Stimulated activated CD8-positive, alpha-beta memory T cell treated with anti-CD3 and anti-CD28 coated beads, Interleukin-7, amount 100 ng/mL, for 24 hours (primary cell): ENCODE results near the gene KCNJ1.

Experiments
- DNase-seq: peaks from one replicate; pipeline ENCODE4 v3.0.0-alpha.2; 2020; ENCODE audit warnings: low read depth

Gene KCNJ1

GRCh38 chr11:128848815-128849455 is 18.2 kb downstream of the KCNJ1 start:
- DNase-seq: peak; percentile 49

DNA sequence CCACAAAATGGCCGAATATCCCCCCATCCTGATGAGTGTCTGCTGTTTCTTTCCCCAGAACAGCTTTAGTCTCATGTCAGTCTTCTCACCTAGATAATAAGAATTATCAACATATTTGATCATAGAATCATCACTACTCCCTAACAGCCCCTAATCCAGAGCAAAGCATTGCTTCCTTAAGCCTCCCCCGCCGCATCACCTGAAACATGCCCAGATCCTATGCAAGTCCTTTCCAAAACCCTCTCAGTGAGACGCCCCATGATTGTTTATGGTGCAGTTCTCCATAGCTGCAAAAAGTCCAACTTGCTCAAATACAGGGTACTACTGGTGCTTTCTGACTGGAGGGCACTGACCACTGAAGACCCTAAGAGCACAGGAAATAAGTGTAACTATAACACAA is 20.1 kb downstream of the KCNJ1 start:
- no peak for DNase-seq

DNA sequence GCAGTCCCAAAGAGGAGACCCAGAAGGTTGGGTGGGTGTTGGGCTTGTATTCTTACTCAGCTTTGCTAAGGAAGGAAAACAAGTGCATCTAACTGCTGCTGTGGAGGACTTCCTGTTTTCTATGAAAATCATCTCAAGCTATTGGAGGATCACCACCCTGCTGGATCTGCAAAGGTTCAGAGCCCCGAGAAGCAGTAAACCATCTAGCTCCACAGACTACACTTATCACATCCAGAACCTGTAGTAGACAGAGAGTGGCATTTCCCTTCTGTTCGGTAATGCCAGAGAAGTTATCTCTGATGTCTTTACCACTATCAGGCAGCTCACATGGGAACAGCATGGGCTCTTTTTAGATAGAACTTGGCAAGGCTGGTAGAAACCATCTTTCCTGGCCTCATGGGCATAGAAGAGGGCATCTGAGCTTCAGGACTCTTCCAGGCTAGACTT is 21.7 kb downstream of the KCNJ1 start:
- DNase-seq: no peak

DNA sequence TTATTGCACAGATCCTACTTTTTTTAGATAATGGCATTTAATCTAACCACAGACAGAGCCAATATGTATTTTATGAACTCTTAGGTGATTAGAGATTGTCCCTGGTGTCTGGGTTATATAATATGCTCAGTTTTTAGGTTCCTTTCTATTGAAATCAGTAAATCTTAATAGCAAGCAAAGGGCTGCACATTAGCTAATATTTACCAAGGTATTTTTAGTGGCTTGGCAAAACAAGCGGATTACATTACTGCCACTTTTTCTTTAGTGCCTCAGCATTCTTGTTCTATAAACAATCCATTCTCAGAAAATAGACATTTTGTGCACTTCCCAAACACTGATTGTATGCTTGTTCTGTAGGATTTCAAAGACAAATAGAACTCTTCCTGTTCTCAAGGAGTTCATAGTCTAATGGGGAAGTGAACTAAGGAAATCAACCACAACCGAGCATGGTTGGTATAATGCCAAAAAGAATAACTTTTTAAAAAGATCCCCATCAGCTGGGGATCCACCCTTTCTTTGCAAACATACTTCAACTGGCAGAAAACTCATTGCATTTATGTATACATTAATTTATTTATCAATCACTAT is 23.8 kb downstream of the KCNJ1 start:
- no peak for DNase-seq

- DNase-seq: no peak
Observed at GRCh38 chr11:128841461-128842072, 25.5 kb downstream of the KCNJ1 start.

DNA sequence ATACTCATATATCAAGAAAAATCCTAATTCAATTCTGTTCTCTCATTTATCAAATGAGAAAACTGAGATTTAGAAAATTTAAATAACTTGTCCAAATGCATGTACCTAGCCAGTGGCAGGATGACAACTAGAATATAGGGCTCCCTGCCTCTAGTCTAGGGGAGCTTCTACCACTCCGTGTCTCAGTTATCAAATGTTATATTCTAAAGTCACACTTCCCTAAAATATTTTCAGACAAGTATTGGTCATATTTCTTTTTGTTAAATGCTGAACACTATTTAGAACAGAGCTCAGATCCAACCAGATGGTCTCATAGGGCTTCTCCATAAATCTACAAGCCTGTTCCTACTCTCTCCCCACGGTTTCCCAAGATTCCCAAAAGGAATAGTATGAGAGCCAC is 26.3 kb downstream of the KCNJ1 start:
- no peak for DNase-seq

DNA sequence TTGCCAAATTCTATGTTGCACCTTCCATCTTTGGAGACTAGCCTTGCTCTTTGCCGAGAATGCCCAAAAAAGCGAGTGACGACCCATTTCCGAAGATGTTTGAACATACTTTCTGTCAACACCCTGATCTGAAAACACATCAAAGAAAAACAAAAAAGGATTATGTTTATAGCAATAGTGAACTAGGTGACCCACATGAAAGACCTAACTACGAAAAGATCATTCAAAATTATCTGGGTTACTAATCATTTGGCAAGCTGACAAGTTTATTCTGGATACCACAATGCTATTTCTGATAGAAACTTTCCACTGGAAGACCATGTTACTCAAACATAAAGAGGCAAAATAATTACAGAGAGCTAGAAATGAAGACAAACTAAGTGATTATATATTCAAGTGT is 27.0 kb downstream of the KCNJ1 start:
- DNase-seq: no peak

DNA sequence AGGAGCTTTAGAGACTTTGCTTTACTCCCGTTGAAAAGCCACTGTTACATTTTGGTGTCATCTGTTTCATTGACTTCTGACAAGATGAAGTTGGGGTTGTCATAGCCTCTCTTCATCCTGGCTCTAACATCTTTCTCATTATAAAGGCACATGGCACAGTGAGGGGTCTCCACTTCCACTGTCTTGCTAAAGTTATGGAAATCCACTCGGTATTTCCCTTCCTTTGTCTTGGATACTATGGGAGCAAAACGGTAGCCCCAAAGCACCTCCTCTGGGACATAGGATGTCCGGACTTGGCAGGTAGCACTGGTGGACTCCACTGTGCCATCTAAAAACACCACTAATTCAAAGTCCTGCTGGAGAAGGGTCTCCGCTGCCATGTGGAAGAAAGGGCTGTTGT is 28.0 kb downstream of the KCNJ1 start:
- DNase-seq: no peak

DNA sequence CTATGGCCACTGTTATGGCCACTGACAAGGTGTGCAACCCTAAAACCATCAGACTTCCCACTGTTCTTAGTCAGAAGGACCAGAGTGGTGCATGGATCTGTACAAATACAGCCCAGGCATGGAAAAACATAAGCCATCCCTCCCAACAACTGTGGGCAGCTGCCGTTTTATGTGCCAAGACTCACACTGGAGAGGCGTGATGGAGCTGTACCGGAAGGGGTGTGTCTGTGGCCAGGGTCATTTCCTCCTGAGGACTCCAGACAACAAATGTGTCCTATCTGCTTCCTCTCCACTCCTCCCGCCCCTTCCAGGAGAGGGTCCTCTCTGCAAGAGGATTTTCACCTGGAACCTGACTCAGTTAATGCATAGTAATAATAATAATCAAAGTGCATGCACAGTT is 29.5 kb downstream of the KCNJ1 start:
- no peak for DNase-seq

DNA sequence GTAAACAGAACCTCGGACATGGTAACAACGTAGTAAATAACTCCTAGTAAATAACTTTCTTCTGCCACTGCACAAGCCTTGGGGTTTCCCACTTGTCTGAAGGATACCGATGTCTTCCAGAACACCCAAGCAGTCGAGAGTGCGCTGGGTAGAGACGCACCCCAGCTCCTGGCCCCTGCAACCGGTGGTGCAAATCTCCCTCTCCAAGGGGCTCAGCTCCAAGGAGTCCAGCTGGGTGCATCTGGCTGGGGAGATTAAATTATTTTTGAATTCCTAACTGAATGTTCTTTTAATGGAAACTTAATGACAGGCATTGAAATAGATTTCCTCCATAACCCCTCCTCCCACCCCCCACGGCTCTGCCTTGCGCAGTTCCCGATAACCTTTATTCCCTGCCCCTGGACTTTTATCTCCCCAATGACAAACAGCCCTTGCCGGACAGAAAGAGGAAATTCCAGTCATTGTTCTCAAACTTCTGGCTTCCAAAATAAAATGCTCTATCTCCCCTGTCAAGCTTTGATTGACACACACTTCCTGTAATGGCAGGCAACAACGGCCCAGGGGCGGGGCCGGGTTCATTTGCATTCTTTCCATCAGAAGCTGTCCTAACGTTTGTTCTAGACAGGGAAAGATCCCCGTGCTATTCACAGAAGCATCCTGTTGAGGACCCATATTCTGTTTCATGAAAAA is 31.2 kb downstream of the KCNJ1 start:
- DNase-seq: no peak

GRCh38 chr11:128834157-128834556 is 32.9 kb downstream of the KCNJ1 start:
- no peak for DNase-seq

GRCh38 chr11:128832121-128832497 is 35.0 kb downstream of the KCNJ1 start:
- no peak for DNase-seq

GRCh38 chr11:128831174-128832120 is 35.6 kb downstream of the KCNJ1 start:
- peak; percentile 78 for DNase-seq

DNA sequence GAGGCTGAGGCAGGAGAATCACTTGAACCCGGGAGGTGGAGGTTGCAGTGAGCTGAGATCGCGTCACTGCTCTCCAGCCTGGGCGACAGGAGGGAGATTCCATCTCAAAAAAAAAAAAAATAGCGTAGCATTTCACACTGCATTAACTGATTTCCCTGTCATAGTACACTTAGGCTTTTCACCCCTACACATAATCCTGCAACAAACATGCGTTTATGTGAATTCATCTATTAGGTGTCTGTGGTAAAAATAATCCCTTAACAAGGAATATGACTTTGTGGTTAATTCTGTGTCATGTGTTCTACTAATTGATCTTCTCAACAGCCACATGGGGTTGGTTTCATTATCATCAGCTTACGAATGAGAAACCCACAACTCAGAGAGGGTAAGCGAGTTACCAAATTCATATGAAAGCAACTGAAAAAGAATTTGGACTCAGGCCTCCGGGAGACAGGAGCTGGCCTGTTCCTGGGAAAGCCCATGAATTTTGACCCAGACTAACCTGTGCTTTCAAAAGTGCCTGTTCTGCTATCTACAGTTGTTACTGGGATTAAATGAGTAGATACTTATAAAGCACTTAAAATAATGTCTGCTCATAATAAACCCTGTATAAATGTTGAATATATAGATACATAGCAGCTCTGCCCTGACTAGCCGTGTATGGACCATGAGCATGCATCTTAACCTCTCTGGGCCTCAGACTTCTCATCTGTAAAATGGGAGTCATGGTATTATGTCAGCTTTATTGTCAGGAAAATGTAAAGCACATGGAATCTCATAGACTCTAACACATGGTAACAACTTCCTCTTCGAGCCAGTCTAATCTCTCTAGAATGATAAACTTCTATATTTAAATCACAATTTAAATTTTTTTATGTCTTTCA is 36.6 kb downstream of the KCNJ1 start:
- DNase-seq: no peak

DNA sequence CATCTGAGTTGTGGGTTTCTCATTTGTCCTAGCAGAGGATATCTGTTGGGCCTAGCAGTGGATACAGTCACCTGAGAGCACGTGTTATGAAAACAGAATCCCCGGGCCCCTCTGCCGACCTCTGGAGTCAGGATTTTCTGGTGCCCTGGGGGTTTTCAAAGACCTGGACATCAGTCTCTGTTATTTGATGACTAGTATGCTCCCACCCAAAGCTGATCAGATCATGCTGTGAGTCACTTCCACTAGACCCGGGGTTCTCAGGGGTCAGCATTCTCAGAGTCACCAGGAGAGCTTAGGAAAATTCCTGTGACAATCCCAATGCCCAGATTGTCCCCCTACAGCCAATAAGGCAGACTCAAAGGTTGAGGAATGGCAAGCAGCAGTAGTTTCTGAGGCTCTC is 38.7 kb downstream of the KCNJ1 start:
- no peak for DNase-seq

DNA sequence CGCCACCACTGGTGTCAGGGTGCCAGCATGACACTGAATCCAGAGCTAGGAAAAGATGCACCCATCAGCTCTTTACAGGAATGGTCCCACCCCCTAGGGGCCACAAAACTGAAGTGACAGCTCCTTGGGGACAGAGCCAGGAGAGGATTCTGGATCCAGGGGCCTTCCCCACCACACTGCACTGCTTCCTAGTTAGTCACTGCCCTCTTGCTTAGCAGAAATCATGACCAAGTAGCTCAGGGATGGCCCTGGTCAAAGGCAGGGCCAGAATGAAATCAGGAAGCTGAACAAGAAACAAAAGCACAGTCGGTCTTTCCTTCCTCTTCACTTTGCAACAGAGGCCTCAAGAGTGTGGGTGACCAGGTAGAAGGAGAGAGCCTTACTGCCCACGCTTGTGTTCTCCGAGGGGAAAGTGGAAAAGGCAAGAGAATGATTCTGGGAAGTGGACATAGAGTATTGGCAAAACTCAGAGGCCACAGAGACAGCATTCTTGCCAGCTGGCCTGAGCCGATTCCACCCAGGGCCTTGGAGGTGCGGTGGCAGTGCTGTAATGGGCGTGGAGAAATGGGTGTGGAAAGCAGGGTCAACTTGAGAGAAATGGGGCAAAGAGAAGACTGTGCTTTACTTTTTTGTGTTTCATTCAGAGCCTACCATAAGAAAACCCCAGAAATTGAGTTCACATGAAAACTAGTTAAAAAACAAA is 39.8 kb downstream of the KCNJ1 start:
- no peak for DNase-seq

DNA sequence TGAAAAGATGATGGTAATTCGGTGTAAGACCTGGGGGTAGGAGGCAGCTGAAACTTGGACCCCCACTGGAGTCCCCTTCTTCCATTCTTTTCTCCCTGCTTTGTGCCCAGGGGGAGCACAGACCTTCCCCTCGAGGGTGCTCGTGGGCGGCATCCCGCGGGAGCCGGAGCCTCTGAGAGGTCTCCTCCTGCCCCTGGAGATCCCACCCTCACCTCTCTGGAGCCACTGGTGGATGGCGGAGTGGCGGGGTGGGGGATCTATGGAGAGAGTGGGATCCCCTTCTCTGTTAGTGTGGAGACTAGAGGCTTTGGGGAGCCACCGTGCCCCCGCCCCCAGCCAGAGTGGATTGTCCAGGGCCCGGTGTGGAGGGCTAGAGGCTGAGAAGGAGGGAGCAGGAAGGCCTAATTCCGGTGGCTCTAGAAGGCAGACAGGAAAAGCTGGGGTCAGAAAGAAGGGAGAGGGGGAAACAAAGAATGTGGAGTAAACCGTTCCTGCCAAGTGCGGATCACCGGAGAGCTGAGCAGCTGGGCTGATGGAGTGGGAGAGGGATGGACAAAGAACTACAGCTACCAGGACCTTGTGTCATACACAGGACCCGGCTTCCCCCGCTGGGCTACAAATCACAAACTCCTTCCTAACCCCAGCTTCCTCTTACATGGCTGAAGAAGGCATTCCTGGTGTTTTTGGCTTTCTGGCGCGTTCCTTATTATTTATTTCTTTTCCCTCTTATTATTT is 41.9 kb downstream of the KCNJ1 start:
- no peak for DNase-seq

DNA sequence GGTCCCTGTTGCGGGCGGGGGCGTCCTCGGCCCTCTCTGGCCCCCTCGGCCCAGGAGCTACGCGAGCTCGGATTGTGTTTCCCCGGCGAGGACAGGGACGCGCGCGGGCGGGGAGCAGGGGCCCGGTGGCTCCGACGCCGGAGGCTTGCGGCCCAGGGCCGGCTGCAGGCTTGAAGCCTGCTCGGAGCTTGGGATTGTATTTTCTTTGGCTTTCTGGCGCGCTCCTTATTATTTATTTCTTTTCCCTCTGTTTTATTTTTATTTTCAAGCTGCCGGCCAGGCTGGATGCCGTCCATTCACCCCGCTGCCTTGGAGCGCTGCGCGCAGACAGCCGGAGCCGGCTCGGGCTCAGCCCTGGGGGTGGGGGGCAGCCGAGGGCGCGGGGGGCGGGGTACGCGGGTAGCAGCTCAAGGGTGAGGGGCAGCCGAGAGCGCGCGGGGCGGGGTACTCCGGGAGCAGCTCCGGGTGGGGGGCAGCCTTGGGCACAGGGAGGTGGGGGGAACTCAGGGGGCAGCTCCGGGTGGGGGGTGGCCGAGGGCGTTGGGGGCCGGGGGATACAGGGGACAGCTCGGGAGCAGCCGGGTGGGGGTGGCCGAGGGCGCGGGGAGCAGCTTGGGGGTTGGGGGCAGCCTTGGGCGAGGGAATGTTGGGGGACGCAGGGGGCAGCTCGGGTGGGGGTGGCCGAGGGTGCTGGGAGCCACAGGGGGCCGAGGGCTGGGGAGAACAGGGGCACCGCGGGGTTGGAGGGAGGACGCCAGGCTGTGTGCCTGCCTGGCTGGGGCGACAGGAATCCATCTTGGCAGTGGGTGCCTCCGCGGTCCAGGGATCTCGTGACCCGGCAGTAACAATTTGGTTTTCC is 42.7 kb downstream of the KCNJ1 start:
- no peak for DNase-seq

GRCh38 chr11:128823753-128824152 is 43.3 kb downstream of the KCNJ1 start:
- DNase-seq: no peak
